Stimulated activated CD4-positive, alpha-beta T cell treated with anti-CD3 and anti-CD28 coated beads, Interleukin-1b, Interleukin-23, amount 100 ng/mL, for 1 hour (primary cell): Measurements from ENCODE around the gene SCAPER.

Source experiments
- DNase-seq, 2 donors: peaks; one replicate each; pipeline ENCODE4 v3.0.0-alpha.2; 2020; ENCODE audit warnings: low read depth in 2 of 2

Gene SCAPER

GRCh38 chr15:76366714-76367113, 538.4 kb downstream of the SCAPER start:
- DNase-seq, result no peak

- DNase-seq, result no peak
These were observed 541.9 kb downstream of the SCAPER start for GRCh38 chr15:76363251-76363650.

- no peak for DNase-seq
These were observed 544.7 kb downstream of the SCAPER start for GRCh38 chr15:76360416-76360815.

- no peak for DNase-seq
These were observed 546.0 kb downstream of the SCAPER start for GRCh38 chr15:76359152-76359551.

GRCh38 chr15:76358453-76358852, 546.7 kb downstream of the SCAPER start:
- DNase-seq, result no peak

GRCh38 chr15:76354823-76355440, 550.2 kb downstream of the SCAPER start:
- DNase-seq, result no peak

GRCh38 chr15:76353903-76354302, 551.2 kb downstream of the SCAPER start:
- DNase-seq, result no peak

- DNase-seq, result no peak
These were observed 552.0 kb downstream of the SCAPER start for GRCh38 chr15:76353023-76353577.

- no peak for DNase-seq
These were observed 555.7 kb downstream of the SCAPER start for GRCh38 chr15:76349301-76350070.

GRCh38 chr15:76347482-76348055, 557.6 kb downstream of the SCAPER start:
- DNase-seq, result no peak

- no peak for DNase-seq
These were observed 558.3 kb downstream of the SCAPER start for GRCh38 chr15:76346669-76347481.

GRCh38 chr15:76345880-76346668, 559.1 kb downstream of the SCAPER start:
- no peak for DNase-seq

- DNase-seq, result no peak
These were observed 559.6 kb downstream of the SCAPER start for GRCh38 chr15:76345583-76345879.

GRCh38 chr15:76344893-76345582, 560.1 kb downstream of the SCAPER start:
- DNase-seq, result no peak

- DNase-seq, result no peak
These were observed 561.7 kb downstream of the SCAPER start for GRCh38 chr15:76343313-76343996.

GRCh38 chr15:76342382-76343201, 562.5 kb downstream of the SCAPER start:
- DNase-seq, result no peak

- DNase-seq, result no peak
These were observed 563.1 kb downstream of the SCAPER start for GRCh38 chr15:76342058-76342381.

GRCh38 chr15:76341366-76342057, 563.6 kb downstream of the SCAPER start:
- DNase-seq, result no peak
